Spinal cord (tissue), 10 donors: ENCODE measurements around the gene RTN4RL1. TPM values are rescaled to one million over a fixed set of nuclear protein-coding genes. Genes with fewer than 3 reads are reported as not detected.

Source experiments
- DNase-seq, 6 donors: peaks; one replicate each; pipeline versions ENCODE4 v3.0.0 to v3.0.0-alpha.2; 2013 to 2015; ENCODE audit warnings: low spot score in 6 of 6, low read depth in 4 of 6
- H3K27ac ChIP-seq: one replicate; pipeline ENCODE4 v1.5.1; 2013; ENCODE audit warnings: low read depth, low read length, control low read depth
- H3K27me3 ChIP-seq: one replicate; pipeline ENCODE4 v1.6.1; 2013; ENCODE audit warnings: low read length; ENCODE audit not compliant: control insufficient read depth, insufficient read depth
- H3K36me3 ChIP-seq: one replicate; pipeline ENCODE4 v1.6.1; 2013; ENCODE audit warnings: low read length; ENCODE audit not compliant: control insufficient read depth, insufficient read depth
- H3K4me1 ChIP-seq: one replicate; pipeline ENCODE4 v1.6.1; 2013; ENCODE audit warnings: low read length; ENCODE audit not compliant: control insufficient read depth, insufficient read depth
- H3K4me3 ChIP-seq: one replicate; pipeline ENCODE4 v1.5.1; 2013; ENCODE audit warnings: low read depth, low read length, control low read depth
- H3K9me3 ChIP-seq: one replicate; pipeline ENCODE4 v1.6.1; 2013; ENCODE audit warnings: low read length; ENCODE audit not compliant: control insufficient read depth, insufficient read depth
- WGBS: methylation state at CpG from one replicate; pipeline ENCODE4 v1.1.5; 2013; ENCODE audit warnings: missing lambda C conversion rate; ENCODE audit not compliant: insufficient coverage; 5-methylcytosine and 5-hydroxymethylcytosine counted together
- polyA plus RNA-seq, 2 donors: library from polyadenylated mRNA; unstranded; fragments of 120-200 nt; gene quantifications; one replicate each; pipeline ENCODE4 v1.2.1, GENCODE V29; 2013; ENCODE audit not compliant: insufficient read length in 2 of 2
- total RNA-seq, 2 donors: library from RNA; depleted of rRNA in 1 of 2; stranded (reverse); fragments of 120-200 nt in 1 of 2; fragments of >200 nt in 1 of 2; gene quantifications; one replicate each; pipeline versions ENCODE4 v1.2.3 to v1.2.4, GENCODE V29; 2013 to 2014
- donor health status: healthy.

RTN4RL1 gene
- total and polyA plus RNA-seq, 4 donors: 5.6 to 11.6 (median 9.7) TPM

DNA sequence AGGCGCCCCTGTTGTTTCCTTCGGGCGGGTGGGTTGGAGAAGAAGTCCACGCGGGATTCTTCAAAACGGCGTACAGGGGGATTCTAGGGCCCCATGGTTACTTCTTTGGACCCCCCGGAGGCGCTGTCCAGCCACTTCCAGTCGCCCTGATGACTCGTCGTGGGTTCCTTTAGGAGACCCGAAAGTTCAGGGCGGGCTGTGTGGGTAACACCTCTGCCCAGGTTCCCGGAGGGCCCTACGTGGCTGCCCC lies 29.1 kb upstream of the RTN4RL1 start:
- 11% methylated on average over 16 of the region's 16 CpGs for WGBS
- H3K4me3 ChIP-seq: peak overlapping the region; percentile 33
- DNase-seq: no peak
- H3K9me3 ChIP-seq: no peaks in the 10 kb centered on the region
- H3K27ac ChIP-seq: peak overlapping the region; percentile 79
- H3K36me3 ChIP-seq: peaks cover 16% of the 10 kb centered on the region
- peaks cover 42% of the 10 kb centered on the region for H3K4me1 ChIP-seq
- peaks cover 52% of the 10 kb centered on the region for H3K27me3 ChIP-seq

GRCh38 chr17:2053380-2054261 lies 28.5 kb upstream of the RTN4RL1 start:
- Histone ChIP-seq H3K4me3 (peak overlapping the region; percentile 33), H3K36me3 (peaks cover 16% of the 10 kb centered on the region), H3K27ac (peak overlapping the region; percentile 79), H3K27me3 (peaks cover 49% of the 10 kb centered on the region), H3K4me1 (peaks cover 44% of the 10 kb centered on the region), H3K9me3 (no peaks in the 10 kb centered on the region)
- DNase-seq: peak in 2 of 6 donors; percentile 89 to 94
- WGBS: 4% methylated on average over 66 of the region's 84 CpGs

DNA sequence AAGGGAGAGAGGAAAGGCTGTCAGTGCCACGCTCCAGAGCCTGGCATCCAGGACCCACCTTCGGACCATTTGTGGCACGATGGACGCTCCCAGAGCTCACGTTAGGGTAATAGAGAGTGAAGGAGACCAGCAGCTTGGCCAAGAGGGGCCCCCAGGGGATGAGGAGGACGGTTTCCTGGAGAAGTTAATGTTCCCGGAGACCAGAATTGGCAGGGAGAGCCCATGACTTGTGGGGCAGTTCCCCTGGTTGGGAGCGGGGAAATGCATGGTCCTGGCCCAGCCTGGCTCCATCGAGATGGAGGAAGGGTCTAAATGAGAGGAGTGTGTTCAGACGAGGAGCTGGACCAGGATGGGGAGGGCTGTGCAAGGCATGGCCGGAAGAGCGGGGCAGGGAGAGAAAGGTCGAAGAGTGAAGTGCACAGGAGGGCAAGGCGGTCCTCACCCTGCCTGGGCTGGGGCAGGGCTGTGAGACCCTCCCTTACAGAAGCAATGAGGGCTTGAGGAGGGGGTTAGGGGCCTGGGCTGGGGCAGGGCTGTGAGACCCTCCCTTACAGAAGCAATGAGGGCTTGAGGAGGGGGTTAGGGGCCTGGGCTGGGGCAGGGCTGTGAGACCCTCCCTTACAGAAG lies 26.9 kb upstream of the RTN4RL1 start:
- H3K4me1 ChIP-seq: peaks cover 45% of the 10 kb centered on the region
- 35% methylated on average over 12 of the region's 14 CpGs for WGBS
- H3K27ac ChIP-seq: peak overlapping the region; percentile 40
- DNase-seq: peak in 1 of 6 donors; percentile 38
- peaks cover 39% of the 10 kb centered on the region for H3K27me3 ChIP-seq
- no peaks in the 10 kb centered on the region for H3K9me3 ChIP-seq
- H3K36me3 ChIP-seq: peaks cover 11% of the 10 kb centered on the region
- H3K4me3 ChIP-seq: no peak overlapping the region

GRCh38 chr17:2051061-2051932 lies 26.2 kb upstream of the RTN4RL1 start:
- no peak overlapping the region for H3K4me3 ChIP-seq
- H3K4me1 ChIP-seq: peaks cover 43% of the 10 kb centered on the region
- peak in 2 of 6 donors; percentile 82 to 83 for DNase-seq
- WGBS: 5% methylated on average over 80 of the region's 81 CpGs
- H3K27me3 ChIP-seq: peaks cover 34% of the 10 kb centered on the region
- H3K9me3 ChIP-seq: no peaks in the 10 kb centered on the region
- peak overlapping the region; percentile 40 for H3K27ac ChIP-seq
- H3K36me3 ChIP-seq: peaks cover 11% of the 10 kb centered on the region

- Histone ChIP-seq H3K4me3 (peak overlapping the region; percentile 24), H3K9me3 (no peaks in the 10 kb centered on the region), H3K36me3 (peaks cover 16% of the 10 kb centered on the region), H3K27ac (no peak overlapping the region), H3K27me3 (peaks cover 31% of the 10 kb centered on the region), H3K4me1 (peaks cover 41% of the 10 kb centered on the region)
- under 1% methylated on average over 88 of the region's 88 CpGs for WGBS
- DNase-seq: peak in 2 of 6 donors; percentile 93 to 94
Observed at GRCh38 chr17:2050300-2051060, 25.3 kb upstream of the RTN4RL1 start.

DNA sequence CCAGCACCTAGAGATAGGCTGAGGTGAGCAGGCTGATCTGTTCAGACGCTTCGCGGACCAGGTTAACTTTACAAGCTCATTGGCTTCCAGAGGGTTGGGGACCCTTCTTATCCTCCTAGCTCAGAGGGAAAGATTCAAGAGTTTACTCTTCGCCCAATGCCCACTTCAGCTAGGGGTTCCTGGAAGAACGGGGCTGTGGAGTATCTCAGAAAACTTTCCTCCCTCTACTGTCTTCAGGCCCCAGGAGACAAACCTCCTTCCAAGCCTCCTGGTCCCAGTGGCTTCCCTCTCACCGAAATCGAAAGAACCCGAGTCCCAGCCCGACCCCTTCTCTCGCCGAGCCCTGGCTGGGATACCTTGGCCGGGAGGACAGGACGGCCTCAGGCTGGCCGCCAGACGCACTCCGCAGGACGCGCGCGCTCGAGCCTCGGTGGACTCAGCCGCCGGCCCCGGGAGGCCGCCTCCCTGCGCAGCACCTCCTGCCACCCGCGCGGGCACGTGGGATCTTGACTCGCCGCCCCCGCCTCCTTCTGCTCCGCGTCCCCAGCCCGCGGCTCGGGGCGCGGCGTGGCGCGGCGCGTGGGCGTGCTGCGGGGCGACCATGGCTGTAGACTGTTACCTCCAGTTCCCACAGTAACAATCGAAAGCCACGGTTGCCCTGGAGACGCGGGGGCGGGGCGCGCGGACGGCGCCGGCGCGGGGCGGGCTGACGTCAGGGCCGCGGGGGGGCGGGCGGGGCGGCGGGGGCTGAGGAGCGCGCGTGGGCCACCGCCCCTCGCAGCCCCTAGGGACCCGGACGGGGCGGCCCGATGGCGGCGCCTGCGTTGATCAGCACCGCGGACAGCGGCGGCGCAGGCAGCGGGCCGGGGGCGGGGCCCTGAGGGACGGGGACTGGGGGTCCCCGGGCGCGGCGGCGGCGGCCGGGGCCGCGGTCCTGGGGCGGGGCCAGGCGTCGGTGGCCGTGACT lies 24.5 kb upstream of the RTN4RL1 start:
- WGBS: 2% methylated on average over 104 of the region's 104 CpGs

GRCh38 chr17:2048805-2049204 lies 23.7 kb upstream of the RTN4RL1 start:
- WGBS: no CpG with 5 or more reads among the region's 9 CpGs
- H3K27me3 ChIP-seq: peaks cover 18% of the 10 kb centered on the region

More for the DNA sequence above, 24.5 kb upstream of the RTN4RL1 start:
- H3K36me3 ChIP-seq: peaks cover 20% of the 10 kb centered on the region
- peak in 3 of 6 donors; percentile 65 to 94 (median 94) for DNase-seq
- H3K9me3 ChIP-seq: no peaks in the 10 kb centered on the region
- peak overlapping the region; percentile 69 for H3K27ac ChIP-seq
- peaks cover 40% of the 10 kb centered on the region for H3K4me1 ChIP-seq
- H3K4me3 ChIP-seq: peak overlapping the region; percentile 66
- H3K27me3 ChIP-seq: peaks cover 25% of the 10 kb centered on the region

DNA sequence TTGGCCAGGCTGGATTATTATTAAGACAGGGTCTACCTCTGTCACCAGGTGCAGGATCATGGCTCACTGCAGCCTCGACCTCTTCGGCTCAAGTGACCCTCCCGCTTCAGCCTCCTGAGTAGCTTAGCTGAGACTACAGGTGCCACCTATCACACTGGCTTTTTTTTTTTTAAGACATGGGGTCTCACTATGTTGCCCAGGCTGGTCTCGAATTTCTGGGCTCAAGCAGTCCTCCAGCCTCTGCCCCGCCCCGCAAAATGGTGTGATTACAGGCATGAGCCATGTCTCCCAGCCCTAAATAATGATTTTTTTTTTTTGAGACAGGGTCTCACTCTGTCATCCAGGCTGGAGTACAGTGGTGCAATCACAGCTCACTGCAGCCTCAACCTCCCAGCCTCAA lies 22.5 kb upstream of the RTN4RL1 start:
- peaks cover 40% of the 10 kb centered on the region for H3K36me3 ChIP-seq
- H3K4me3 ChIP-seq: no peak overlapping the region
- no peak overlapping the region for H3K27ac ChIP-seq
- peaks cover 38% of the 10 kb centered on the region for H3K4me1 ChIP-seq
- no peak for DNase-seq
- no peaks in the 10 kb centered on the region for H3K9me3 ChIP-seq
- peaks cover 10% of the 10 kb centered on the region for H3K27me3 ChIP-seq
- WGBS: 95% methylated on average over 5 of the region's 6 CpGs

More at GRCh38 chr17:2048805-2049204, 23.7 kb upstream of the RTN4RL1 start:
- Histone ChIP-seq H3K4me3 (peak overlapping the region; percentile 66), H3K4me1 (peaks cover 35% of the 10 kb centered on the region), H3K36me3 (peaks cover 28% of the 10 kb centered on the region), H3K9me3 (no peaks in the 10 kb centered on the region), H3K27ac (no peak overlapping the region)
- no peak for DNase-seq
